ENCODE data around the gene SPINK2. TPM values are rescaled to one million over a fixed set of nuclear protein-coding genes. Genes with fewer than 3 reads are reported as not detected.

Gene SPINK2
- total RNA-seq, 1 donor from 2014 or later = not detected

DNA sequence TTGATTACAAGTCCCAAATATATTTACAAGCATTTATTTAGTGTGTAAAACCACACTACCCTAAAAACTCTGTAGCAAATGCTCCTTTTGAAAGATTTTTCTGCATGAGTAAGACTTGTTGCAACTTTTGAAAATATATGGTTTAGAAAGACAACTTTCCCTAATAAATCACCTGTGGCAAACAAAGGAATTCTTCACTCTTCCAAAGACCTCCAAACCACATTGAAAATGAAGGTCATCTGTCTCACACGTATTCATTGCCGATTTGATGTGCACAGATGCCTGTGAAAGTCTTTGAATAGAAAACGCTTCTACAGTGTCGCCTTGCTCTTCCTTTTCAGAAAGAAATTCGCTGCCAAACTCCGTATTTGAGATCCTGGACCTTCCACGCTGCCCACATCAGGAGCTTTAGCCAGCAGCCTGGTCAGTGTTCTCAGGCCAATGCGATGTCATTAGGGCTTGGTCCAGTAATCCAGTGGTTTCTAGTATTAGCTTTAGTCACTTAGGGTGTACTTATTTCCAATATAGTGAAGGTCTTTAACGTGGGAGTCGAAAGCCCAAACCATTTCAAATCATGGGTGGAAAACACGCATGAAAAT is 22.2 kb downstream of the SPINK2 start:
- DNase-seq (ENCODE audit: low read depth) = no peak
- H3K36me3 ChIP-seq (ENCODE audit: control insufficient read depth, insufficient read depth, low read length) = no peaks in the 10 kb centered on the region
- no peak for FAIRE-seq
- TF ChIP-seq, protein P1, sequence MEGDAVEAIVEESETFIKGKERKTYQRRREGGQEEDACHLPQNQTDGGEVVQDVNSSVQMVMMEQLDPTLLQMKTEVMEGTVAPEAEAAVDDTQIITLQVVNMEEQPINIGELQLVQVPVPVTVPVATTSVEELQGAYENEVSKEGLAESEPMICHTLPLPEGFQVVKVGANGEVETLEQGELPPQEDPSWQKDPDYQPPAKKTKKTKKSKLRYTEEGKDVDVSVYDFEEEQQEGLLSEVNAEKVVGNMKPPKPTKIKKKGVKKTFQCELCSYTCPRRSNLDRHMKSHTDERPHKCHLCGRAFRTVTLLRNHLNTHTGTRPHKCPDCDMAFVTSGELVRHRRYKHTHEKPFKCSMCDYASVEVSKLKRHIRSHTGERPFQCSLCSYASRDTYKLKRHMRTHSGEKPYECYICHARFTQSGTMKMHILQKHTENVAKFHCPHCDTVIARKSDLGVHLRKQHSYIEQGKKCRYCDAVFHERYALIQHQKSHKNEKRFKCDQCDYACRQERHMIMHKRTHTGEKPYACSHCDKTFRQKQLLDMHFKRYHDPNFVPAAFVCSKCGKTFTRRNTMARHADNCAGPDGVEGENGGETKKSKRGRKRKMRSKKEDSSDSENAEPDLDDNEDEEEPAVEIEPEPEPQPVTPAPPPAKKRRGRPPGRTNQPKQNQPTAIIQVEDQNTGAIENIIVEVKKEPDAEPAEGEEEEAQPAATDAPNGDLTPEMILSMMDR (IDR thresholded peaks at IDR 0.05; ENCODE audit: insufficient read depth, low read length, severe bottlenecking) = no peak
- H3K4me3 ChIP-seq (ENCODE audit: low read depth, low read length) = no peak overlapping the region
- H3K27me3 ChIP-seq (ENCODE audit: control insufficient read depth, insufficient read depth, low read length) = no peaks in the 10 kb centered on the region

DNA sequence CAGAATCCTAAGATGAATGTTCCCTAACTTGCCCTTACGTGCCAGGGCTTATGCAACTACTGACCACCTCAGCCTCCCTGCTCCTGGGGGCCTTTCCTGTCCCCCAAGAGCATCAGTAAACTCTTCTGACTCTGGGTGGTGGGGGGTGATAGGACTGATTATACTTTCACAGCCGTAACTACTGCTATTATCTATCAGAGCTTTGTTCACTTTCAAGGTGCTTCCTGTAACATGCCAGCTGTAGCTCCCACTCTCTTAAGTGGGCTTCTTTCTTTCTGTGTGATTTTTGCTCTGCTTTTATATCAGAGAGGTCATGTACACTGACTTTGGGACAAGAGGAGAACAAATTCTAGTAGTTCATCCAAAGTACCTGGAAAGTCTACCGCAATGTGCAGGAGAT is 25.3 kb downstream of the SPINK2 start:
- no peak overlapping the region for H3K4me3 ChIP-seq (ENCODE audit: low read depth, low read length)
- H3K36me3 ChIP-seq (ENCODE audit: control insufficient read depth, insufficient read depth, low read length) = no peaks in the 10 kb centered on the region
- TF ChIP-seq, protein P1 (IDR thresholded peaks at IDR 0.05; ENCODE audit: insufficient read depth, low read length, severe bottlenecking) = no peak
- FAIRE-seq = no peak
- H3K27me3 ChIP-seq (ENCODE audit: control insufficient read depth, insufficient read depth, low read length) = no peaks in the 10 kb centered on the region
- DNase-seq (ENCODE audit: low read depth) = no peak

DNA sequence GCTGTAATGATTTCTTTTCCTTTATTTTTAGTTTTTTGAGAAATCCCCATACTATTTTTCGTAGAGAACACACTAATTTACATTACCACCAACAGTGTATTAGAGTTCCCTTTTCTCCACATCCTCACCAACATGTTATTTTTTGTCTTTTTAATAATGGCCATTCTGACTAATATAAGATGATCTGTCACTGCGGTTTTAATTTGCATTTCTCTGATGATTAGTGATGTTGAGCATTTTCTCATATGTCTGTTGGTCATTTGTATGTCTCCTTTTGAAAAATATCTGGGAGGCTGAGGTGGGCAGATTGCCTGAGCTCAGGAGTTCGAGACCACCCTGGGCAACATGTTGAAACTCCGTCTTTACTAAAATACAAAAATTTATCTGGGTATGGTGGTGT is 30.2 kb downstream of the SPINK2 start:
- Histone ChIP-seq H3K27me3 (ENCODE audit: control insufficient read depth, insufficient read depth, low read length) (no peaks in the 10 kb centered on the region), H3K36me3 (ENCODE audit: control insufficient read depth, insufficient read depth, low read length) (no peaks in the 10 kb centered on the region), H3K4me3 (ENCODE audit: low read depth, low read length) (no peak overlapping the region)
- FAIRE-seq (no peak), DNase-seq (ENCODE audit: low read depth) (no peak)
- TF ChIP-seq, protein P1 (IDR thresholded peaks at IDR 0.05; ENCODE audit: insufficient read depth, low read length, severe bottlenecking) = no peak

DNA sequence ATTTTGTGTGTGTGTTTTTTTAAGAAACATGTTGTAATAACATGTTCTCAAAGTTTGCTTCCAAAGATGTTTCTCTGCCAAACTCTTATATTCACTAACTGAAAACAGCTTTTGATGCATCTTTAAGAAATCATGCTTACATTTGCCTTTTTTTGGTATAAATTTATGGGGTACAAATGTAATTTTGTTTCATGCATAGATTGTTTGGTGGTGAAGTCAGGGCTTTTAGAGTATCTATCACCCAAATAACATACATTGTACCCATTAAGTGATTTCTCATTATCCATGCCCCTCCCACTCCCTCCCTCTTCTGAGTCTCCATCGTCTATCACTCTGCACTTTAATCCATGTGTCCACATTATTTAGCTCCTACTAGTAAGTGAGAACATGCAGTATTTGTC is 30.8 kb downstream of the SPINK2 start:
- Histone ChIP-seq H3K27me3 (ENCODE audit: control insufficient read depth, insufficient read depth, low read length) (no peaks in the 10 kb centered on the region), H3K36me3 (ENCODE audit: control insufficient read depth, insufficient read depth, low read length) (no peaks in the 10 kb centered on the region), H3K4me3 (ENCODE audit: low read depth, low read length) (no peak overlapping the region)
- TF ChIP-seq, protein P1 (IDR thresholded peaks at IDR 0.05; ENCODE audit: insufficient read depth, low read length, severe bottlenecking) = no peak
- no peak for FAIRE-seq
- DNase-seq (ENCODE audit: low read depth) = no peak

DNA sequence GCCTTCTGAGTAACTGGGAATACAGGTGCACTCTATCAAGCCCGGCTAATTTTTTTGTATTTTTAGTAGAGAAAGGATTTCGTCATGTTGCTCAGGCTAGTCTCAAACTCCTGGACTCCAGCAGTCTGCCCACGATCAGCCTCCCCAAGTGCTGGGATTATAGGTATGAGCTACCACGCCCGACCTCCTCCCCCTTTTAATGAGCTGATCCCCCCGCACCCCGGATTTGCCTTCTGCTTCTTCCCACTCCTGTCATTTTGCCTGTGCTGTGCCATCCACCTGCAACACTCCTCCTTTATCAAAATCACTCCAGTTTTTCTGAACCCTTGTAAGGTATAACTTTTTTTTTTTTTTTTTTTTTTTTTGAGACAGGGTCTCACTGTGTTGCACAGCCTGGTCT is 33.4 kb downstream of the SPINK2 start:
- no peak for FAIRE-seq
- no peaks in the 10 kb centered on the region for H3K36me3 ChIP-seq (ENCODE audit: control insufficient read depth, insufficient read depth, low read length)
- DNase-seq (ENCODE audit: low read depth) = no peak
- no peaks in the 10 kb centered on the region for H3K27me3 ChIP-seq (ENCODE audit: control insufficient read depth, insufficient read depth, low read length)
- TF ChIP-seq, protein P1 (IDR thresholded peaks at IDR 0.05; ENCODE audit: insufficient read depth, low read length, severe bottlenecking) = no peak
- no peak overlapping the region for H3K4me3 ChIP-seq (ENCODE audit: low read depth, low read length)

DNA sequence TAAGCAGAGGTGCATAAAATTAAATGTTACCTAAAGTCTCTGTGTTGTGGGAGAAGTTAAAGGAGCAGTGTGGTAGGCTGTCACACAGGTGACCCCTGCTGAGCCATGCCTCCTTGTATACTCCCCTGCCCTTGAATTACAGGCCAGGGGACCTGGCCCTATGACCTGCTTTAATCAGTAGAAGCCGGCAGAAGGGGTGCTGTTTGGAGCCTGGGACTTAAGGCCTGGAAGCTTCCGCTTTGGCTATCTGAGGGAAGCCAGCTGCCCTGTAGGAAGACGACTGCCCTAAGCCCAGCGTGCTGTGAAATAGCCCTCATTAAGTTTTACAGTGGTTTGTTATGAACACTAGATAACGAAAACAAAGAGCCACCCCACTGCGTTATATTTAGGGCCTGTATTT is 34.1 kb downstream of the SPINK2 start:
- no peak for FAIRE-seq

More for the DNA sequence above, 34.1 kb downstream of the SPINK2 start:
- H3K27me3 ChIP-seq (ENCODE audit: control insufficient read depth, insufficient read depth, low read length) = no peaks in the 10 kb centered on the region
- DNase-seq (ENCODE audit: low read depth) = no peak
- TF ChIP-seq, protein P1 (IDR thresholded peaks at IDR 0.05; ENCODE audit: insufficient read depth, low read length, severe bottlenecking) = no peak
- H3K4me3 ChIP-seq (ENCODE audit: low read depth, low read length) = no peak overlapping the region
- H3K36me3 ChIP-seq (ENCODE audit: control insufficient read depth, insufficient read depth, low read length) = no peaks in the 10 kb centered on the region
